ENCODE measurements around the gene WDR45B.

WDR45B gene

GRCh38 chr17:82648165-82648668, at the start of gene WDR45B:
TSS of gene WDR45B (minus strand) at chr17:82648444. CDS start at chr17:82648340, 104 bp downstream.
- TF ChIP-seq GATA2 (IDR thresholded peaks at IDR 0.05; ENCODE audit: low read depth, low read length) (no peak), GATA3 (IDR thresholded peaks at IDR 0.05; ENCODE audit: low read depth, low read length) (no peak)

- TF ChIP-seq GATA3 (IDR thresholded peaks at IDR 0.05; ENCODE audit: low read depth, low read length) (no peak), GATA2 (IDR thresholded peaks at IDR 0.05; ENCODE audit: low read depth, low read length) (no peak)
These were observed 49.5 kb upstream of the WDR45B start for GRCh38 chr17:82697808-82698064.

GRCh38 chr17:82696916-82697807, 48.9 kb upstream of the WDR45B start:
- TF ChIP-seq GATA3 (IDR thresholded peaks at IDR 0.05; ENCODE audit: low read depth, low read length) (no peak), GATA2 (IDR thresholded peaks at IDR 0.05; ENCODE audit: low read depth, low read length) (no peak)

GRCh38 chr17:82696259-82696658, 48.0 kb upstream of the WDR45B start:
- no peak for TF ChIP-seq GATA3 (IDR thresholded peaks at IDR 0.05; ENCODE audit: low read depth, low read length)
- TF ChIP-seq GATA2 (IDR thresholded peaks at IDR 0.05; ENCODE audit: low read depth, low read length), result no peak

GRCh38 chr17:82694647-82695046, 46.4 kb upstream of the WDR45B start:
- TF ChIP-seq GATA2 (IDR thresholded peaks at IDR 0.05; ENCODE audit: low read depth, low read length), result no peak
- no peak for TF ChIP-seq GATA3 (IDR thresholded peaks at IDR 0.05; ENCODE audit: low read depth, low read length)

GRCh38 chr17:82693168-82693867, 45.1 kb upstream of the WDR45B start:
- TF ChIP-seq GATA2 (IDR thresholded peaks at IDR 0.05; ENCODE audit: low read depth, low read length), result no peak
- no peak for TF ChIP-seq GATA3 (IDR thresholded peaks at IDR 0.05; ENCODE audit: low read depth, low read length)

- TF ChIP-seq GATA2 (IDR thresholded peaks at IDR 0.05; ENCODE audit: low read depth, low read length), result no peak
- TF ChIP-seq GATA3 (IDR thresholded peaks at IDR 0.05; ENCODE audit: low read depth, low read length), result no peak
These were observed 44.0 kb upstream of the WDR45B start for GRCh38 chr17:82692268-82692667.

GRCh38 chr17:82691714-82692113, 43.5 kb upstream of the WDR45B start:
- no peak for TF ChIP-seq GATA3 (IDR thresholded peaks at IDR 0.05; ENCODE audit: low read depth, low read length)
- no peak for TF ChIP-seq GATA2 (IDR thresholded peaks at IDR 0.05; ENCODE audit: low read depth, low read length)

GRCh38 chr17:82690786-82691489, 42.7 kb upstream of the WDR45B start:
- no peak for TF ChIP-seq GATA2 (IDR thresholded peaks at IDR 0.05; ENCODE audit: low read depth, low read length)
- no peak for TF ChIP-seq GATA3 (IDR thresholded peaks at IDR 0.05; ENCODE audit: low read depth, low read length)

- TF ChIP-seq GATA3 (IDR thresholded peaks at IDR 0.05; ENCODE audit: low read depth, low read length) (no peak), GATA2 (IDR thresholded peaks at IDR 0.05; ENCODE audit: low read depth, low read length) (no peak)
These were observed 40.8 kb upstream of the WDR45B start for GRCh38 chr17:82689077-82689476.

- TF ChIP-seq GATA2 (IDR thresholded peaks at IDR 0.05; ENCODE audit: low read depth, low read length) (no peak), GATA3 (IDR thresholded peaks at IDR 0.05; ENCODE audit: low read depth, low read length) (no peak)
These were observed 39.6 kb upstream of the WDR45B start for GRCh38 chr17:82687871-82688270.

GRCh38 chr17:82687375-82687861, 39.2 kb upstream of the WDR45B start:
- TF ChIP-seq GATA3 (IDR thresholded peaks at IDR 0.05; ENCODE audit: low read depth, low read length) (no peak), GATA2 (IDR thresholded peaks at IDR 0.05; ENCODE audit: low read depth, low read length) (no peak)

GRCh38 chr17:82686366-82687324, 38.4 kb upstream of the WDR45B start:
- TF ChIP-seq GATA2 (IDR thresholded peaks at IDR 0.05; ENCODE audit: low read depth, low read length) (no peak), GATA3 (IDR thresholded peaks at IDR 0.05; ENCODE audit: low read depth, low read length) (no peak)
